Fibroblast of pulmonary artery (primary cell): ENCODE data around the gene CIDEB.

Experiments used
- DNase-seq: peaks from one replicate; pipeline ENCODE4 v3.0.0-alpha.2; 2010; ENCODE audit warnings: low read depth
- H3K4me3 ChIP-seq: replicated peaks from 2 replicates; pipeline ENCODE4 v1.5.1; 2011; ENCODE audit warnings: low read depth, mild to moderate bottlenecking, control low read depth, low read length, moderate library complexity
- TF ChIP-seq, protein P1 (sequence below): IDR thresholded peaks from 2 replicates; pipeline ENCODE4 v1.5.1; 2011; ENCODE audit warnings: mild to moderate bottlenecking, control low read depth, low read length, inconsistent platforms; ENCODE audit errors: missing control alignments

The CIDEB gene

DNA sequence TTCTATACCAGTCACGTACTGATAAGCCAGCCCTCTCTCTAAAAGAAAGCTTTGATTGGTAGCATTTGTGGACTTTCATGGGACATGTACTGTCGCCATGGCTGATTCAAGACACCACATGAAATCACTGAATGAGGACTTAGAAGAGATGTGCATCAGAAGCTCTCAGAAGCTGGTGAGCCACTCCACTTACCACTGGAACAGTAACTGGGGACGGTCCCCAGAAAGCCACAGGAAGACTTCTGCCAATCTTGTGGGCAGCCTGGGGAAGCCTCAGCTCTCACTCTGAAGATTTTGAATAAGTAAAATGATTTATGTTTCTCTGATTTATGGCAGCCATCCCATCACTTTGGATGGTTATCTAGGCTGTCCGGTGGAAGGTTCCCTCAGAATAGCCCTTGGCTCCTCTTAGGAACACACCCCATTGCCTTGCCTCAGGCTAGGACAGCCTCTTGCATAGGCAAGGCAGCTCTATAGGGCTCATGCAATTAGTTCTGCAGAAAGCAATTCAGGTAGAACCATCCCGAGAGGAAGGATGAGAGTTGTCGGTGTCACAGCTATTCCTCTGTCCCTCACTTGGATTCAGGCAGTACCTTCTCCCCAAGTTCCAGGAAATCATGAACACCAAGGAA, 18.0 kb downstream of the CIDEB start:
- TF ChIP-seq, protein P1, sequence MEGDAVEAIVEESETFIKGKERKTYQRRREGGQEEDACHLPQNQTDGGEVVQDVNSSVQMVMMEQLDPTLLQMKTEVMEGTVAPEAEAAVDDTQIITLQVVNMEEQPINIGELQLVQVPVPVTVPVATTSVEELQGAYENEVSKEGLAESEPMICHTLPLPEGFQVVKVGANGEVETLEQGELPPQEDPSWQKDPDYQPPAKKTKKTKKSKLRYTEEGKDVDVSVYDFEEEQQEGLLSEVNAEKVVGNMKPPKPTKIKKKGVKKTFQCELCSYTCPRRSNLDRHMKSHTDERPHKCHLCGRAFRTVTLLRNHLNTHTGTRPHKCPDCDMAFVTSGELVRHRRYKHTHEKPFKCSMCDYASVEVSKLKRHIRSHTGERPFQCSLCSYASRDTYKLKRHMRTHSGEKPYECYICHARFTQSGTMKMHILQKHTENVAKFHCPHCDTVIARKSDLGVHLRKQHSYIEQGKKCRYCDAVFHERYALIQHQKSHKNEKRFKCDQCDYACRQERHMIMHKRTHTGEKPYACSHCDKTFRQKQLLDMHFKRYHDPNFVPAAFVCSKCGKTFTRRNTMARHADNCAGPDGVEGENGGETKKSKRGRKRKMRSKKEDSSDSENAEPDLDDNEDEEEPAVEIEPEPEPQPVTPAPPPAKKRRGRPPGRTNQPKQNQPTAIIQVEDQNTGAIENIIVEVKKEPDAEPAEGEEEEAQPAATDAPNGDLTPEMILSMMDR: no peak
- no peak for DNase-seq
- no peak overlapping the region for H3K4me3 ChIP-seq

DNA sequence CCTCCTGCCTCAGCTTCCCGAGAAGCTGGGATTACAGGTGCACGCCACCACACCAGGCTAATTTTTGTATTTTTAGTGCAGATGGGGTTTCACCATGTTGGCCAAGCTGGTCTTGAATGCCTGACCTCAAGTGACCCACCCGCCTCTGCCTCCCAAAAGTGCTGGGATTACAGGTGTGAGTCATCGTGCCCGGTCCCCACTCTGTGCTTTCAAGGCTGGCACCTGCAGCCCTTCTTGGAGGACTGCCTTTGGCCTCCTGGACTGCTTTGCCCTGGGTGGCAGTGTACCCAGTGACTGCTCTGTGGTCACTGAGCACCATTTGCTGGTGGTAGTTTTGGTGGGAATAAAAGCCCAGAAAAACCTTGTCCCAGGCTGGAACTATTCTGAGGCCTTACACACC, 20.8 kb downstream of the CIDEB start:
- H3K4me3 ChIP-seq: no peak overlapping the region
- TF ChIP-seq, protein P1: no peak
- no peak for DNase-seq

DNA sequence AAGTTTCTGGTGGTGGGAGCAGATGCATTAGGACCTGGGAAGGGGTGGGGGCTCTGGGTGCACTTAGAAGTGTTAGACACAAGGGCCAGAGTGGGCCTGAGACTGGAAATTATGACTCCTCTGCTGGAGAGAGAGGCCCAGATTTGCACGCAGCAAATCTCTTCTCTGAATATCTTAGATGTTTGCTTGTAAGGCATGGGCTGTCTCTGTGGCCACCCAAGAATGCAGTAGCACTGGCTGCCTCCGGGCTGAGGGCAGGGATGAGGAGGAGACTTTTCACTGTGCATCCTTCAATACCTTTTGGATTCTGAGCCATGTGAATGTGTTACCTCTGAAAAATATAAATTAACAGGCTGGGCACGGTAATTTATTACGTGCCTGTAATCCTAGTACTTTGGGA, 22.4 kb downstream of the CIDEB start:
- no peak for DNase-seq
- no peak overlapping the region for H3K4me3 ChIP-seq
- TF ChIP-seq, protein P1: no peak

DNA sequence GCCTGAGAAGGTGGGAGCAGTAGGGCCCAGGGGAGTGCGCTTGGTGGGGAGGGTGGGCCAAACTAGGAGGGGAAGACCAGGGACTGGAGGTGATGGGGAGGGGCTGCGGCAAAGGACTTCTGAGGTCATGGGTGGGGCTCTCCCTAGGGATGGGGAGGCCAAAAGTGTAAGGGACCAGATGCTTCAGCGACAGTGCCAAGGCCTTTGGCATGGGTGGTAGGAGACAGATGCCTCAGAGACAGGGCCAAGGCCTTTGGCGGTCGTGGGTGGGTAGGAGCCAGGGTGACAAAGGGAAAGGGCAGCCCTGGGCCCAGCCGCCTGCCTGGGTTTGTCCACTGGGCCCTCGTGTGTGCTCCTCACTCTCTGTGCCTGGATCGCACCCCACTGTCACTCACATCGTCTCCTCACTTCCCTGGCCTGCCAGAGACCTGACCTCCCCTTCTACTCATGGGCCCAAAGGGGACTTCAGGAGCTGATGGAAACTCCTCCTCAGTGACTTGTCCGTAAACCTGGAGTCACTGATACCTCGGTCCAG, 23.2 kb downstream of the CIDEB start:
- DNase-seq: no peak
- no peak overlapping the region for H3K4me3 ChIP-seq
- TF ChIP-seq, protein P1: no peak

DNA sequence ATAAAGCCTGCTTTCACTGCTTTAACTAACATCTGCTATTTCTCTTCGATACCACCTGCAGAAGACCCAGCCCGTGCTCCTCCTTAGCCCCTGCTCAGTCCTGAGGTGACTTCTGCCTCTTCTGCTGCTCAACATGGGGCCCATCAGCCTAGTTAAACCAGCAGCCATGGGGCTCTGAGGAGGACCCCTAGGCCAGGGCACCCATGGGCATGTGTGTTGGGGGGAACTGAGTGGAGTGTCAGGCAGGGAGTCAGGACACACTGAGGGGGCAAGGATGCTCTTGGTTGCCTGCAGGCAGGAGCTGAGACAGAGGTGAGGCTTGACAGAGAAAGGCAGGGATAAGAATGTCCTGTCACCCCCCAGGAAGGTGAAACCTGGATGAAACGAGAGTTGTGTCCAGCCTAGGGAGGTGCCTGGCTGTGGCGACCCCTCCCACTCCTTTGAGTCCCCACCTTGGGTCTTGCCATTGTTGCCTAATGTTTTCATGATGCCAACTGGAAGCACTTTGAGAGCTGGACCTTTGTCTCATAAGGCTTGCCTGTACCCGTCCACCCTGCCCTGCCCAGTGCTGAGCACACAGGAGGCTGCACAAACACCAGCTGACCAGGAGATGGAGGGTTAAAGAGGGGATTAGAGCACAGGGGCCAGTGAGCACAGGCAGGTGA, 23.8 kb downstream of the CIDEB start:
- H3K4me3 ChIP-seq: no peak overlapping the region
- no peak for DNase-seq
- TF ChIP-seq, protein P1: no peak

DNA sequence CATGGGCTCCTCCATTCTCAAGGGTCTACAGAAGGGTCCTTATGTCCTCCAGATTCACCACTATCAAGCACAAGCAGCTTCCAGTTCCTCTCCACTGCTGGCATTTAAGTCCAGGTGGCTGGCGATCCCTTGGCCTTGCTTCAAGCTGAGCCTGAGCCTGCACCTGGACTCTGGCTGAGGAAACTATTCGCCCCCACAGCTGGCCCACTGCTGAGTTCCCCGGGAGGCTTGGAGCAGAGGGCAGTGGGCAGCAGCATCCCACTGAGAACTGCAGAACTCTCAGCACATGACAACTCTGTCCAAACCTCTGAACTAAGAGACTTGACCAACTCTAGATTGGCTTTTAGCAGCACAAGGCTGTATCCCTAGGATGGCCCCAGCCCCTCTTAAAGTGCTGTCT, 25.0 kb downstream of the CIDEB start:
- H3K4me3 ChIP-seq: no peak overlapping the region
- TF ChIP-seq, protein P1: no peak
- DNase-seq: no peak
